T-helper 1 cell treated with Interleukin-12 subunit alpha and Interleukin-12 subunit beta and Interleukin-4 antibody, amounts not matched to agents 30 ng/mL and 1 ng/mL, for 36 hours (primary cell): ENCODE results near the gene BAMBI. TPM values are rescaled to one million over a fixed set of nuclear protein-coding genes. Genes with fewer than 3 reads are reported as not detected.

Experiments used
- intact Hi-C: fragments of 100-400 bp; cut with micrococcal nuclease; formaldehyde crosslinking; loops from one replicate; pipeline ENCODE4 v1.15.1; 2024
- total RNA-seq: library from RNA; stranded (reverse); gene quantifications from 2 replicates; pipeline ENCODE4 v1.2.3, GENCODE V29; 2022

BAMBI gene
- total RNA-seq, 1 donor from 2014 or later = not detected

GRCh38 chr10:28698075-28698474, 20.8 kb downstream of the BAMBI start:
- intact Hi-C loops = no loop called here

GRCh38 chr10:28704464-28705161, 27.3 kb downstream of the BAMBI start:
- intact Hi-C loops = no loop called here

- intact Hi-C loops = no loop called here
Measured at GRCh38 chr10:28705472-28705871, 28.2 kb downstream of the BAMBI start.

GRCh38 chr10:28709001-28709710, 31.8 kb downstream of the BAMBI start:
- intact Hi-C loops = no loop called here

- intact Hi-C loops = no loop called here
Measured at GRCh38 chr10:28710202-28710886, 33.0 kb downstream of the BAMBI start.

GRCh38 chr10:28711041-28711440, 33.7 kb downstream of the BAMBI start:
- intact Hi-C loops = no loop called here

GRCh38 chr10:28711776-28712175, 34.5 kb downstream of the BAMBI start:
- intact Hi-C loops = no loop called here

GRCh38 chr10:28713626-28714352, 36.5 kb downstream of the BAMBI start:
- intact Hi-C loops = no loop called here

- intact Hi-C loops = no loop called here
Measured at GRCh38 chr10:28714401-28715053, 37.2 kb downstream of the BAMBI start.

GRCh38 chr10:28715246-28715645, 37.9 kb downstream of the BAMBI start:
- intact Hi-C loops = no loop called here

GRCh38 chr10:28715757-28716156, 38.4 kb downstream of the BAMBI start:
- intact Hi-C loops = no loop called here

- intact Hi-C loops = no loop called here
Measured at GRCh38 chr10:28716748-28717147, 39.4 kb downstream of the BAMBI start.

- intact Hi-C loops = no loop called here
Measured at GRCh38 chr10:28717656-28718201, 40.4 kb downstream of the BAMBI start.

- intact Hi-C loops = no loop called here
Measured at GRCh38 chr10:28719789-28720436, 42.6 kb downstream of the BAMBI start.

GRCh38 chr10:28721318-28721951, 44.1 kb downstream of the BAMBI start:
- intact Hi-C loops = no loop called here

GRCh38 chr10:28722065-28722803, 44.9 kb downstream of the BAMBI start:
- intact Hi-C loops = no loop called here

GRCh38 chr10:28728366-28728765, 51.0 kb downstream of the BAMBI start:
- intact Hi-C loops = no loop called here

GRCh38 chr10:28730031-28730778, 52.9 kb downstream of the BAMBI start:
- intact Hi-C loops = no loop called here
